HepG2 (cell line): Measurements from ENCODE around the gene INTS2. TPM values are rescaled to one million over a fixed set of nuclear protein-coding genes. Genes with fewer than 3 reads are reported as not detected.

Experiments
- ERF ChIP-seq: IDR thresholded peaks from 2 replicates; pipeline ENCODE4 v1.6.1; 2018; ENCODE audit warnings: missing biosample characterization, missing genetic modification reagents
- HOXA3 ChIP-seq: sonication (generic); formaldehyde crosslinking; IDR thresholded peaks from 2 replicates; pipeline ENCODE4 v1.5.0; 2020; ENCODE audit warnings: missing genetic modification reagents
- KDM2A ChIP-seq: sonication (generic); formaldehyde crosslinking; IDR thresholded peaks from 2 replicates; pipeline ENCODE4 v1.4.0; 2020; ENCODE audit warnings: low read depth, missing genetic modification reagents, borderline replicate concordance
- MED13 ChIP-seq: sonication (generic); formaldehyde crosslinking; IDR thresholded peaks from 2 replicates; pipeline ENCODE4 v1.5.0; 2020; ENCODE audit warnings: missing genetic modification reagents
- PHF20 ChIP-seq: sonication (generic); formaldehyde crosslinking; IDR thresholded peaks from 2 replicates; pipeline ENCODE4 v1.5.0; 2020; ENCODE audit warnings: mild to moderate bottlenecking, missing genetic modification reagents
- PHF21A ChIP-seq: sonication (generic); formaldehyde crosslinking; IDR thresholded peaks from 2 replicates; pipeline ENCODE4 v1.5.0; 2020; ENCODE audit warnings: mild to moderate bottlenecking, missing genetic modification reagents
- RBM22 ChIP-seq: fragments of 200-400 bp; formaldehyde crosslinking; optimal IDR thresholded peaks from 2 replicates; pipeline ENCODE3; 2017; ENCODE audit warnings: mild to moderate bottlenecking, low read length, moderate library complexity
- RFXANK ChIP-seq: IDR thresholded peaks from 2 replicates; pipeline ENCODE4 v1.6.1; 2016
- SP1 ChIP-seq, 2 experiments: fragments of 450-650 bp in 1 of 2; sonication (generic) in 1 of 2; formaldehyde crosslinking in 1 of 2; IDR thresholded peaks; 2 replicates each; pipeline versions ENCODE4 v1.4.0 to v1.6.1; 2016 to 2020; ENCODE audit warnings: missing genetic modification reagents in 1 of 2
- SRSF9 ChIP-seq: fragments of 200-400 bp; formaldehyde crosslinking; IDR thresholded peaks from 2 replicates; pipeline ENCODE4 v1.6.1; 2018; ENCODE audit warnings: borderline replicate concordance, mild to moderate bottlenecking, low read depth, low read length; ENCODE audit not compliant: insufficient read depth, poor library complexity, severe bottlenecking
- TBP ChIP-seq: sonication (generic); formaldehyde crosslinking; IDR thresholded peaks from 2 replicates; pipeline ENCODE4 v1.5.0; 2020; ENCODE audit warnings: missing genetic modification reagents
- U2AF1 ChIP-seq: fragments of 200-400 bp; formaldehyde crosslinking; optimal IDR thresholded peaks from 2 replicates; pipeline ENCODE3; 2017; ENCODE audit warnings: mild to moderate bottlenecking, low read depth, low read length
- ZFP90 ChIP-seq: sonication (generic); formaldehyde crosslinking; IDR thresholded peaks from 2 replicates; pipeline ENCODE4 v1.8.0; 2022; ENCODE audit warnings: missing genetic modification reagents, mild to moderate bottlenecking, inconsistent platforms, borderline replicate concordance
- ZNF589 ChIP-seq: sonication (generic); formaldehyde crosslinking; conservative IDR thresholded peaks from 2 replicates; pipeline ENCODE4 v1.8.0; 2022; ENCODE audit warnings: mild to moderate bottlenecking, moderate library complexity, missing genetic modification reagents
- polyA plus RNA-seq, 8 experiments: library from polyadenylated mRNA; depleted of rRNA in 3 of 8; stranded (reverse) in 7 of 8; unstranded in 1 of 8; fragments of >200 nt; fragmentation: Illumina TruSeq in 4 of 8; extraction: Trizol in 4 of 8; gene quantifications; 2 replicates each; pipeline versions ENCODE4 v1.2.1 to v1.2.3, GENCODE V29; 2011 to 2016; ENCODE audit warnings: low read depth in 4 of 8, missing spikeins in 1 of 8, mixed read lengths in 1 of 8; ENCODE audit not compliant: insufficient read depth in 1 of 8
- total RNA-seq, 5 experiments: library from RNA; depleted of rRNA; stranded (reverse); fragments of >200 nt; fragmentation: Illumina TruSeq; extraction: Trizol; gene quantifications; 2 replicates each; pipeline ENCODE4 v1.2.3, GENCODE V29; 2016; ENCODE audit warnings: low read depth in 1 of 5
- TF ChIP-seq, protein P1 (sequence below): IDR thresholded peaks from 2 replicates; pipeline ENCODE4 v1.6.1; 2016; ENCODE audit warnings: control low read depth
- TF ChIP-seq, protein P2 (sequence below): sonication (generic); IDR thresholded peaks from 2 replicates; pipeline ENCODE4 v1.6.1; 2016; ENCODE audit warnings: low read depth, borderline replicate concordance
- TF ChIP-seq, protein P3 (sequence below): fragments of 450-650 bp; IDR thresholded peaks from 2 replicates; pipeline ENCODE4 v1.6.1; 2017; ENCODE audit warnings: mild to moderate bottlenecking
- TF ChIP-seq, protein P4 (sequence below): sonication (generic); formaldehyde crosslinking; IDR thresholded peaks from 2 replicates; pipeline ENCODE4 v1.4.0; 2020; ENCODE audit warnings: missing genetic modification reagents

The INTS2 gene
- total and polyA plus RNA-seq, 2 of the 13 experiments (the other 11 are each of a cell fraction or from before 2014, with no cell fraction given): 20.5 to 30.2 TPM

DNA sequence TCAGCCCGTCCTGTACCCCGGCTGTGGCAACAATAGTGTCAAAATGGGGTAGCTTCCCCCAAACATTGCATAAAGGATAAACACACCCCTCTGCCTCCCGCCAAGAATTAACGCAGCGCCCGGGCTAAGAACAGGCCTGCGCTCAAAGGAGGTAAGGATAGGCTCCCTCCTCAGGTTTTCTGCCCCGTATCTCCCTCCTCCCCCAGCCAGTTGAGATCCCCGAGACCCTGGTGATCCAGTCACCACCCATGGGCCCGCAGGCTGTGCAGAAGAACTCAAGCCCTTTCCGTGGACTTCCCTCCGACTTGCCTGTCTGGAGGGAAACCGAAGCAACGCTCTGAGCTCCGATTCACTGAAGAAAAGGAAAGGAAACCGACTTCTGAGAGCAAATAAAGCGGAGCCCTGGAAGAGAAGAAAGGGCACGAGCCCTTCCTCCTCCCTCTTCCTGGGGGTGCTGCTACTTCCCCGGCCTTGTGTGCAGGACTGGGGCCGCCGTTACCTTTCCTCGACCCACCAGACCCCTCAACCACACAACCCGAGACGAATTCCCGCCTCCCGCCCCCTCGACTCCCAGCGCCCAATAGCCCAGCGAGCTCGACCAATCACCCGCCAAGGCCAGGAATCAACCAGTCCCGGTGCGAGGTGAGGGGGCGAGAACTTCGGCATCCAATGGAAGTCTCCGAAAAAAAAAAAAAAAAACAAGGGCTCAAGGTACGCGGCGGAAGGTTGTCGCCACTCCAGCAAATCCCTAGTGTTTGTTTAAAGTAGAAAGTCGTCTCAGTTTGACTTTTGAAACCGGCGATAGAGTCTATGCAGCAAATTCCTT lies 64.6 kb downstream of the INTS2 start, which contains the start of gene BRIP1 (continued):
- TF ChIP-seq PHF20 (CRISPR knock-in tag) (peak; percentile 50), ERF (CRISPR knock-in tag) (no peak), HOXA3 (CRISPR knock-in tag) (peak; percentile 31), KDM2A (peak; percentile 70; the same call in 1 of the 2 replicates), U2AF1 (no peak), SRSF9 (no peak), ZFP90 (CRISPR knock-in tag) (no peak), SP1 (IDR thresholded peaks at IDR 0.05) (no peak), SP1 (CRISPR knock-in tag; IDR thresholded peaks at IDR 0.05) (peak; percentile 39; the same call in 1 of the 2 replicates), MED13 (0 out of 2 replicates have a peak, but pooled peaks have one; percentile 42), ZNF589 (CRISPR knock-in tag) (0 out of 2 replicates have a peak, but pooled peaks have one; percentile 62), TBP (CRISPR knock-in tag) (no peak), RBM22 (peak; percentile 86), PHF21A (peak; percentile 88), RFXANK (CRISPR knock-in tag) (no peak)
- TF ChIP-seq, protein P1, sequence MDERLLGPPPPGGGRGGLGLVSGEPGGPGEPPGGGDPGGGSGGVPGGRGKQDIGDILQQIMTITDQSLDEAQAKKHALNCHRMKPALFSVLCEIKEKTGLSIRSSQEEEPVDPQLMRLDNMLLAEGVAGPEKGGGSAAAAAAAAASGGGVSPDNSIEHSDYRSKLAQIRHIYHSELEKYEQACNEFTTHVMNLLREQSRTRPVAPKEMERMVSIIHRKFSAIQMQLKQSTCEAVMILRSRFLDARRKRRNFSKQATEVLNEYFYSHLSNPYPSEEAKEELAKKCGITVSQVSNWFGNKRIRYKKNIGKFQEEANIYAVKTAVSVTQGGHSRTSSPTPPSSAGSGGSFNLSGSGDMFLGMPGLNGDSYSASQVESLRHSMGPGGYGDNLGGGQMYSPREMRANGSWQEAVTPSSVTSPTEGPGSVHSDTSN: no peak
- TF ChIP-seq, protein P2, sequence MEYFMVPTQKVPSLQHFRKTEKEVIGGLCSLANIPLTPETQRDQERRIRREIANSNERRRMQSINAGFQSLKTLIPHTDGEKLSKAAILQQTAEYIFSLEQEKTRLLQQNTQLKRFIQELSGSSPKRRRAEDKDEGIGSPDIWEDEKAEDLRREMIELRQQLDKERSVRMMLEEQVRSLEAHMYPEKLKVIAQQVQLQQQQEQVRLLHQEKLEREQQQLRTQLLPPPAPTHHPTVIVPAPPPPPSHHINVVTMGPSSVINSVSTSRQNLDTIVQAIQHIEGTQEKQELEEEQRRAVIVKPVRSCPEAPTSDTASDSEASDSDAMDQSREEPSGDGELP: no peak; the same call in 1 of the 2 replicates
- TF ChIP-seq, protein P3, sequence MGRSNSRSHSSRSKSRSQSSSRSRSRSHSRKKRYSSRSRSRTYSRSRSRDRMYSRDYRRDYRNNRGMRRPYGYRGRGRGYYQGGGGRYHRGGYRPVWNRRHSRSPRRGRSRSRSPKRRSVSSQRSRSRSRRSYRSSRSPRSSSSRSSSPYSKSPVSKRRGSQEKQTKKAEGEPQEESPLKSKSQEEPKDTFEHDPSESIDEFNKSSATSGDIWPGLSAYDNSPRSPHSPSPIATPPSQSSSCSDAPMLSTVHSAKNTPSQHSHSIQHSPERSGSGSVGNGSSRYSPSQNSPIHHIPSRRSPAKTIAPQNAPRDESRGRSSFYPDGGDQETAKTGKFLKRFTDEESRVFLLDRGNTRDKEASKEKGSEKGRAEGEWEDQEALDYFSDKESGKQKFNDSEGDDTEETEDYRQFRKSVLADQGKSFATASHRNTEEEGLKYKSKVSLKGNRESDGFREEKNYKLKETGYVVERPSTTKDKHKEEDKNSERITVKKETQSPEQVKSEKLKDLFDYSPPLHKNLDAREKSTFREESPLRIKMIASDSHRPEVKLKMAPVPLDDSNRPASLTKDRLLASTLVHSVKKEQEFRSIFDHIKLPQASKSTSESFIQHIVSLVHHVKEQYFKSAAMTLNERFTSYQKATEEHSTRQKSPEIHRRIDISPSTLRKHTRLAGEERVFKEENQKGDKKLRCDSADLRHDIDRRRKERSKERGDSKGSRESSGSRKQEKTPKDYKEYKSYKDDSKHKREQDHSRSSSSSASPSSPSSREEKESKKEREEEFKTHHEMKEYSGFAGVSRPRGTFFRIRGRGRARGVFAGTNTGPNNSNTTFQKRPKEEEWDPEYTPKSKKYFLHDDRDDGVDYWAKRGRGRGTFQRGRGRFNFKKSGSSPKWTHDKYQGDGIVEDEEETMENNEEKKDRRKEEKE: no peak
- TF ChIP-seq, protein P4, sequence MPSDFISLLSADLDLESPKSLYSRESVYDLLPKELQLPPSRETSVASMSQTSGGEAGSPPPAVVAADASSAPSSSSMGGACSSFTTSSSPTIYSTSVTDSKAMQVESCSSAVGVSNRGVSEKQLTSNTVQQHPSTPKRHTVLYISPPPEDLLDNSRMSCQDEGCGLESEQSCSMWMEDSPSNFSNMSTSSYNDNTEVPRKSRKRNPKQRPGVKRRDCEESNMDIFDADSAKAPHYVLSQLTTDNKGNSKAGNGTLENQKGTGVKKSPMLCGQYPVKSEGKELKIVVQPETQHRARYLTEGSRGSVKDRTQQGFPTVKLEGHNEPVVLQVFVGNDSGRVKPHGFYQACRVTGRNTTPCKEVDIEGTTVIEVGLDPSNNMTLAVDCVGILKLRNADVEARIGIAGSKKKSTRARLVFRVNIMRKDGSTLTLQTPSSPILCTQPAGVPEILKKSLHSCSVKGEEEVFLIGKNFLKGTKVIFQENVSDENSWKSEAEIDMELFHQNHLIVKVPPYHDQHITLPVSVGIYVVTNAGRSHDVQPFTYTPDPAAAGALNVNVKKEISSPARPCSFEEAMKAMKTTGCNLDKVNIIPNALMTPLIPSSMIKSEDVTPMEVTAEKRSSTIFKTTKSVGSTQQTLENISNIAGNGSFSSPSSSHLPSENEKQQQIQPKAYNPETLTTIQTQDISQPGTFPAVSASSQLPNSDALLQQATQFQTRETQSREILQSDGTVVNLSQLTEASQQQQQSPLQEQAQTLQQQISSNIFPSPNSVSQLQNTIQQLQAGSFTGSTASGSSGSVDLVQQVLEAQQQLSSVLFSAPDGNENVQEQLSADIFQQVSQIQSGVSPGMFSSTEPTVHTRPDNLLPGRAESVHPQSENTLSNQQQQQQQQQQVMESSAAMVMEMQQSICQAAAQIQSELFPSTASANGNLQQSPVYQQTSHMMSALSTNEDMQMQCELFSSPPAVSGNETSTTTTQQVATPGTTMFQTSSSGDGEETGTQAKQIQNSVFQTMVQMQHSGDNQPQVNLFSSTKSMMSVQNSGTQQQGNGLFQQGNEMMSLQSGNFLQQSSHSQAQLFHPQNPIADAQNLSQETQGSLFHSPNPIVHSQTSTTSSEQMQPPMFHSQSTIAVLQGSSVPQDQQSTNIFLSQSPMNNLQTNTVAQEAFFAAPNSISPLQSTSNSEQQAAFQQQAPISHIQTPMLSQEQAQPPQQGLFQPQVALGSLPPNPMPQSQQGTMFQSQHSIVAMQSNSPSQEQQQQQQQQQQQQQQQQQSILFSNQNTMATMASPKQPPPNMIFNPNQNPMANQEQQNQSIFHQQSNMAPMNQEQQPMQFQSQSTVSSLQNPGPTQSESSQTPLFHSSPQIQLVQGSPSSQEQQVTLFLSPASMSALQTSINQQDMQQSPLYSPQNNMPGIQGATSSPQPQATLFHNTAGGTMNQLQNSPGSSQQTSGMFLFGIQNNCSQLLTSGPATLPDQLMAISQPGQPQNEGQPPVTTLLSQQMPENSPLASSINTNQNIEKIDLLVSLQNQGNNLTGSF (CRISPR knock-in tag): no peak
